ENCODE measurements around the gene CACNA1A. TPM values are rescaled to one million over a fixed set of nuclear protein-coding genes. Genes with fewer than 3 reads are reported as not detected.

The CACNA1A gene
- total and polyA plus RNA-seq, 2 of the 13 experiments (the other 11 are each of a cell fraction or from before 2014, with no cell fraction given) = not detected

DNA sequence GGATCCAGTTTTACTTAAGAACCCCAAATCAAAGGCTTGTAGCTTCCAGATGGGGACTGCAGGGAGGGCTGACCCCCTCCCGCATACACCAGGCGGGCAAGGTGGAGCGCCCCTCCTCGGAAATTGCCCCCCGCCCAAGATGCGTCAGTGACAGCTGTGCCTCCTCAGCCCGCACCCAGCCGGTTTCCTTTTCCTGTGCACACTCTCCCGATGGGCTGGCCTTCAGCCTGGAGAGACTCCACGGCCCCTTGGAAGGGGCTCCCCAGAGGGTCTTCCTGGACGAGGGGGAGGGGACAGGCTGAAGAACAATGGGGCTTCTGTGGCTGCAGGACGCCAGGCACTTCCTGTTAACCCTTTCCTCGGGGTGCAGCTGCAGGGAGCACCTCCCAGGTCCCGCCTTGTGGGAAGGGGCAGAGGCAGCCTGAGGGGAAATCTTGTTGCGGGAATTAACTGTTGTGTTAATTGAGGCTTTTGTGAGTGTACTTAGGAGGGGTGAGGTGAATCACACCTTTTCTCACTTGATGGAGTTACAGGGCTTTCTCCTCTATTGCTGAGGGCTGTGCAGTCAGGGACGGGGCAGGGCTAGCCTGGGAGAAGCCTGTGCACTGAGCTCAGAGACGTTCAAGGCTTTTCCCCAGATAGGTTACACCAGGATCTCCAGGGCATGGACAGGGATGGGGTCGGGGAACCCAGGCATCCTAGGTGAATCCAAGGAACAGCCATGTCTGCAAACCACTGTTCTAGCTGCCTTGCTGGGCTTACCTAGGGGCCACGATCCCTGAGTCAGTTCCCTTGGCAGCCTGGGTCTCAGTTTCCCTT lies 341.7 kb downstream of the CACNA1A start (continued):
- no peak for TF ChIP-seq PAF1 (CRISPR knock-in tag; IDR thresholded peaks at IDR 0.05)
- no peak for TF ChIP-seq ZNF432 (CRISPR knock-in tag; IDR thresholded peaks at IDR 0.05; ENCODE audit: borderline replicate concordance)
- TF ChIP-seq ZSCAN25 (CRISPR knock-in tag; IDR thresholded peaks at IDR 0.05) = peak; percentile 34; the same call in 1 of the 2 replicates
- TF ChIP-seq ZNF232 (CRISPR knock-in tag; IDR thresholded peaks at IDR 0.05; ENCODE audit: borderline replicate concordance) = peak; percentile 84; the same call in 1 of the 2 replicates
- 0 out of 2 replicates have a peak, but pooled peaks have one; percentile 39 for TF ChIP-seq ATF1 (CRISPR knock-in tag; IDR thresholded peaks at IDR 0.05)
- TF ChIP-seq MYC (CRISPR knock-in tag; IDR thresholded peaks at IDR 0.05; ENCODE audit: borderline replicate concordance) = peak; percentile 68; the same call in 1 of the 2 replicates
- TF ChIP-seq HNRNPUL1 (IDR thresholded peaks at IDR 0.05; ENCODE audit: low read depth, low read length) = no peak
- peak; percentile 90 for TF ChIP-seq HOXA3 (CRISPR knock-in tag; IDR thresholded peaks at IDR 0.05)
- no peak; the same call in 1 of the 2 replicates for TF ChIP-seq ZNF605 (CRISPR knock-in tag; IDR thresholded peaks at IDR 0.05)
- no peak for TF ChIP-seq ZNF276 (CRISPR knock-in tag; IDR thresholded peaks at IDR 0.05; ENCODE audit: low read depth)
- TF ChIP-seq KLF13 (CRISPR knock-in tag; IDR thresholded peaks at IDR 0.05) = no peak
- peak; percentile 54 for TF ChIP-seq ZNF781 (CRISPR knock-in tag; IDR thresholded peaks at IDR 0.05; ENCODE audit: borderline replicate concordance, not compliant biosample characterization)
- peak; percentile 24; the same call in 1 of the 2 replicates for TF ChIP-seq HMG20A (CRISPR knock-in tag; IDR thresholded peaks at IDR 0.05; ENCODE audit: borderline replicate concordance)
- no peak for TF ChIP-seq ESRRA (CRISPR knock-in tag; IDR thresholded peaks at IDR 0.05; ENCODE audit: low read depth)
- TF ChIP-seq ZNF205 (CRISPR knock-in tag; IDR thresholded peaks at IDR 0.05) = peak; percentile 61; the same call in 1 of the 2 replicates
- TF ChIP-seq ZUFSP (CRISPR knock-in tag; IDR thresholded peaks at IDR 0.05; ENCODE audit: borderline replicate concordance) = no peak
- no peak for TF ChIP-seq FOXP1 (IDR thresholded peaks at IDR 0.05)
- TF ChIP-seq FOXP1 (CRISPR knock-in tag; IDR thresholded peaks at IDR 0.05) = peak; percentile 52
- no peak for TF ChIP-seq HHEX (CRISPR knock-in tag; IDR thresholded peaks at IDR 0.05)
- TF ChIP-seq, protein P1, sequence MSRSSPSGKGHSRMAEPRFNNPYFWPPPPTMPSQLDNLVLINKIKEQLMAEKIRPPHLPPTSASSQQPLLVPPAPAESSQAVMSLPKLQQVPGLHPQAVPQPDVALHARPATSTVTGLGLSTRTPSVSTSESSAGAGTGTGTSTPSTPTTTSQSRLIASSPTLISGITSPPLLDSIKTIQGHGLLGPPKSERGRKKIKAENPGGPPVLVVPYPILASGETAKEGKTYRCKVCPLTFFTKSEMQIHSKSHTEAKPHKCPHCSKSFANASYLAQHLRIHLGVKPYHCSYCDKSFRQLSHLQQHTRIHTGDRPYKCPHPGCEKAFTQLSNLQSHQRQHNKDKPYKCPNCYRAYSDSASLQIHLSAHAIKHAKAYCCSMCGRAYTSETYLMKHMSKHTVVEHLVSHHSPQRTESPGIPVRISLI (CRISPR knock-in tag; IDR thresholded peaks at IDR 0.05; ENCODE audit: borderline replicate concordance) = no peak
- peak; percentile 69; the same call in 1 of the 2 replicates for TF ChIP-seq HMG20B (CRISPR knock-in tag; conservative IDR thresholded peaks at IDR 0.05)
- TF ChIP-seq ASH2L (IDR thresholded peaks at IDR 0.05; ENCODE audit: insufficient read length, low read depth, low read length) = peak; percentile 64
- no peak for TF ChIP-seq ZNF839 (CRISPR knock-in tag; IDR thresholded peaks at IDR 0.05; ENCODE audit: borderline replicate concordance)
- no peak for TF ChIP-seq ZNF75D (CRISPR knock-in tag; IDR thresholded peaks at IDR 0.05; ENCODE audit: borderline replicate concordance)
- TF ChIP-seq SRSF4 (IDR thresholded peaks at IDR 0.05; ENCODE audit: low read depth, low read length, poor library complexity, severe bottlenecking) = no peak

Measured in HepG2 (cell line).